IMR-90 (cell line): ENCODE data around the gene NNMT. TPM values are rescaled to one million over a fixed set of nuclear protein-coding genes. Genes with fewer than 3 reads are reported as not detected.
"Not testable (repeated sequence)": the region's sequence is repeated elsewhere in the genome, so short reads cannot be mapped to it uniquely, and the experiment has no call there.

ENCODE experiments used
- ATAC-seq: fragments of 200-7000 bp; cut with Tn5 transposase; 2 replicates; pipeline ENCODE4 v1.9.1; 2020; ENCODE audit warnings: low read depth, mild to moderate bottlenecking, moderate library complexity
- BruUV-seq: library from RNA; stranded (reverse); fragments of 400-500 nt; replicated peaks from 2 replicates; lab custom pipeline; 2021; lab: Mats Ljungman, UMichigan
- CTCF ChIA-PET: fragments of 300-600 bp; formaldehyde crosslinking; extraction: SDS; loops from one replicate; lab custom pipeline; 2021; ENCODE audit warnings: antibody characterized with exemption; lab: Yijun Ruan, JAX
- POLR2A ChIA-PET: fragments of 300-600 bp; sonication (Branson Sonifier 250); formaldehyde crosslinking; loops from one replicate; lab custom pipeline; 2022; ENCODE audit warnings: antibody characterized with exemption; ENCODE audit not compliant: unreplicated experiment; lab: Charles Lee
- DNase-seq: peaks from one replicate; pipeline ENCODE4 v3.0.0; 2013
- H2AFZ ChIP-seq: replicated peaks from 2 replicates; pipeline ENCODE3; 2013; ENCODE audit warnings: low read length, mild to moderate bottlenecking; ENCODE audit not compliant: poor library complexity
- H2AK5ac ChIP-seq: 2 replicates; pipeline ENCODE4 v1.6.1; 2013; ENCODE audit warnings: low read depth, low read length, inconsistent platforms
- H2AK9ac ChIP-seq: replicated peaks from 2 replicates; pipeline ENCODE3; 2013; ENCODE audit warnings: mild to moderate bottlenecking, low read depth, low read length, moderate library complexity; ENCODE audit not compliant: poor library complexity
- H2BK120ac ChIP-seq: 2 replicates; pipeline ENCODE4 v1.6.1; 2013; ENCODE audit warnings: low read depth, low read length, inconsistent platforms
- H2BK15ac ChIP-seq: 3 replicates; pipeline ENCODE4 v1.6.1; 2013; ENCODE audit warnings: low read depth, low read length, inconsistent platforms
- H2BK20ac ChIP-seq: 2 replicates; pipeline ENCODE4 v1.6.1; 2013; ENCODE audit warnings: low read depth, mild to moderate bottlenecking, inconsistent platforms, low read length, moderate library complexity
- H2BK5ac ChIP-seq: 2 replicates; pipeline ENCODE4 v1.6.1; 2013; ENCODE audit warnings: mild to moderate bottlenecking, low read depth, low read length, inconsistent platforms; ENCODE audit not compliant: poor library complexity, severe bottlenecking
- H3K14ac ChIP-seq: replicated peaks from 2 replicates; pipeline ENCODE4 v1.6.1; 2013; ENCODE audit warnings: low read depth, low read length, inconsistent platforms
- H3K18ac ChIP-seq: 2 replicates; pipeline ENCODE4 v1.6.1; 2013; ENCODE audit warnings: low read depth, low read length, control low read depth
- H3K23ac ChIP-seq: 2 replicates; pipeline ENCODE4 v1.6.1; 2013; ENCODE audit warnings: low read depth, low read length, inconsistent platforms
- H3K27ac ChIP-seq: 2 replicates; pipeline ENCODE4 v1.5.1; 2013; ENCODE audit warnings: mild to moderate bottlenecking, control low read depth, low read length; ENCODE audit not compliant: insufficient read depth
- H3K27me3 ChIP-seq: 2 replicates; pipeline ENCODE4 v1.6.1; 2013; ENCODE audit warnings: low read length; ENCODE audit not compliant: control insufficient read depth, insufficient read depth
- H3K36me3 ChIP-seq: 2 replicates; pipeline ENCODE4 v1.6.1; 2013; ENCODE audit warnings: low read length, mixed read lengths; ENCODE audit not compliant: control insufficient read depth, insufficient read depth
- H3K4ac ChIP-seq: 2 replicates; pipeline ENCODE4 v1.6.1; 2013; ENCODE audit warnings: low read depth, low read length, inconsistent platforms
- H3K4me1 ChIP-seq: 2 replicates; pipeline ENCODE4 v1.6.1; 2013; ENCODE audit warnings: low read length, mixed read lengths; ENCODE audit not compliant: control insufficient read depth, insufficient read depth
- H3K4me2 ChIP-seq: 2 replicates; pipeline ENCODE4 v1.6.1; 2013; ENCODE audit warnings: low read depth, mild to moderate bottlenecking, control low read depth, low read length, moderate library complexity
- H3K4me3 ChIP-seq: 2 replicates; pipeline ENCODE4 v1.5.1; 2013; ENCODE audit warnings: low read depth, mild to moderate bottlenecking, control low read depth, low read length, moderate library complexity; ENCODE audit not compliant: insufficient read depth
- H3K56ac ChIP-seq: 2 replicates; pipeline ENCODE4 v1.6.1; 2013; ENCODE audit warnings: low read length, inconsistent platforms; ENCODE audit not compliant: insufficient read depth; ENCODE audit errors: extremely low read depth
- H3K79me1 ChIP-seq, 2 experiments: 2 replicates each; pipeline ENCODE4 v1.6.1; 2013; ENCODE audit warnings: low read length in 2 of 2, inconsistent platforms in 1 of 2, low read depth in 1 of 2
- H3K9ac ChIP-seq: 2 replicates; pipeline ENCODE4 v1.6.1; 2013; ENCODE audit warnings: low read depth, low read length, control low read depth
- H3K9me1 ChIP-seq: 2 replicates; pipeline ENCODE4 v1.6.1; 2013; ENCODE audit warnings: low read length, inconsistent platforms; ENCODE audit not compliant: insufficient read depth
- H3K9me3 ChIP-seq: 2 replicates; pipeline ENCODE4 v1.6.1; 2013; ENCODE audit warnings: low read length; ENCODE audit not compliant: control insufficient read depth, insufficient read depth
- H4K20me1 ChIP-seq: 2 replicates; pipeline ENCODE4 v1.6.1; 2013; ENCODE audit warnings: low read length, inconsistent platforms; ENCODE audit not compliant: insufficient read depth
- H4K5ac ChIP-seq: 2 replicates; pipeline ENCODE4 v1.6.1; 2013; ENCODE audit warnings: mild to moderate bottlenecking, low read depth, low read length, control low read depth
- H4K8ac ChIP-seq, 2 experiments: 2 replicates each; pipeline ENCODE4 v1.6.1; 2013; ENCODE audit warnings: low read depth in 2 of 2, low read length in 2 of 2, control low read depth in 1 of 2, inconsistent platforms in 1 of 2
- H4K91ac ChIP-seq: 2 replicates; pipeline ENCODE4 v1.6.1; 2013; ENCODE audit warnings: low read depth, low read length, inconsistent platforms; ENCODE audit not compliant: insufficient read depth
- MAZ ChIP-seq: IDR thresholded peaks from 2 replicates; pipeline ENCODE4 v1.6.1; 2012; ENCODE audit warnings: low read depth, mild to moderate bottlenecking, low read length, improper control_type of control experiment, moderate library complexity, borderline replicate concordance
- RFX5 ChIP-seq: IDR thresholded peaks from 2 replicates; pipeline ENCODE4 v1.8.0; 2012; ENCODE audit warnings: low read depth, mild to moderate bottlenecking, low read length, moderate library complexity
- SMC3 ChIP-seq: fragments of 150-350 bp; IDR thresholded peaks from 2 replicates; pipeline ENCODE4 v1.6.1; 2016; ENCODE audit warnings: low read depth, mild to moderate bottlenecking, antibody characterized with exemption, low read length, moderate library complexity
- WGBS, 2 experiments: methylation state at CpG; one replicate each; pipeline versions ENCODE4 v1.1.5 to v1.1.7; 2013; ENCODE audit warnings: missing lambda C conversion rate in 2 of 2; ENCODE audit not compliant: insufficient read length in 1 of 2; ENCODE audit errors: extremely low coverage in 2 of 2; 5-methylcytosine and 5-hydroxymethylcytosine counted together
- dilution Hi-C: fragments of 300-500 bp; cut with HindIII; formaldehyde crosslinking; loops from one replicate; pipeline ENCODE4 v1.14.3; 2018; ENCODE audit warnings: low sequenced_read_pairs; ENCODE audit not compliant: unreplicated experiment
- in situ Hi-C: fragments of 300-500 bp; cut with MboI; formaldehyde crosslinking; loops from 3 replicates; pipeline ENCODE4 v1.14.3; 2019; ENCODE audit warnings: low sequenced_read_pairs, inconsistent platforms, mixed read lengths
- intact Hi-C: fragments of 100-400 bp; cut with micrococcal nuclease; formaldehyde crosslinking; loops from 2 replicates; pipeline ENCODE4 v1.10.0; 2022
- polyA plus RNA-seq, 3 experiments: library from polyadenylated mRNA; depleted of rRNA; stranded (reverse); fragments of >200 nt; gene quantifications; 2 replicates each; pipeline ENCODE4 v1.2.3, GENCODE V29; 2012; ENCODE audit warnings: low replicate concordance in 1 of 3
- total RNA-seq: library from RNA; depleted of rRNA; stranded (reverse); fragments of >200 nt; gene quantifications from 2 replicates; pipeline ENCODE4 v1.2.3, GENCODE V29; 2012

NNMT gene
- total and polyA plus RNA-seq, 2 of the 4 experiments (the other 2 are of a cell fraction), result 79.7 to 108 TPM

DNA sequence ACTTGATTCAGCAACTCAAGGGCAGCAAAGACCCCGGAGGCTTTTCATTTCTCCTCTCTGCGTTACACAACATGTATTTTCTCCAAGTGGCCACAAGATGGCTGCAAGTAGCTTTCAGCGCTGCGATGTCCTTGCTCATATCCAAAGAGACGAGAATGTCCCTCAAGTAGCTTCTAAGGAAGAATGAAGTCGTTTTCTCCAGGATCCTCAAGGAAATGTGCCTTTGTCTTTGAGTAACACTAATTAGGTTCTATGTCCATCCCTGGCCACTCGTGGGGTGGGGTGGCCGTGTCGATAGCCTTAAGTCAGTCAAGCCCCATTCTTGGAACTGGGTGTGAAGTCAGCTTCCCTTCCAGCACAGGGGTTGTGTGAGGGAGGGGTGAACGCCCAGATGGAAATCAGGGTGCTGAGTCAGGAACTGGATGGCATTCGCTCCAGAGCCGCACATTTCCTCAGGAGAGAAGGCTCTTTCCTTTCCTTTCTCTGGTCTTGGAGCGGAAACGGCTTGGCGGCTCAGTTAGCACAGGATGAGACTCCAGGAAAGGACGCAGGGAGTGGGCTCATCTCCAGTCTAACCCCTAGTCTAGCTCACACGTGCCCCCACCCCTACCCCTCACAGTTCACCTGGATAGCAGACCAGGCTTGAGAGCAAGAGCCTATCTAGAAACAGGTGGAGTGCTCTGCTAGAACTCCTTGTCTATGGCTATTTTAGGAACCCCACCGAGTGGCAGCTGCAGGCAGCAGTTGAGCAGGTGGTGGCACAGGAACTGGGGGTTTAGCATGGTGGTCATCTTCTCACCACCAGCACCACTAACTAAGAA lies 44.3 kb downstream of the NNMT start (continued):
- no peak for TF ChIP-seq MAZ
- TF ChIP-seq SMC3, result peak; percentile 92
- TF ChIP-seq RFX5, result peak; percentile 56; the same call in 1 of the 2 replicates

DNA sequence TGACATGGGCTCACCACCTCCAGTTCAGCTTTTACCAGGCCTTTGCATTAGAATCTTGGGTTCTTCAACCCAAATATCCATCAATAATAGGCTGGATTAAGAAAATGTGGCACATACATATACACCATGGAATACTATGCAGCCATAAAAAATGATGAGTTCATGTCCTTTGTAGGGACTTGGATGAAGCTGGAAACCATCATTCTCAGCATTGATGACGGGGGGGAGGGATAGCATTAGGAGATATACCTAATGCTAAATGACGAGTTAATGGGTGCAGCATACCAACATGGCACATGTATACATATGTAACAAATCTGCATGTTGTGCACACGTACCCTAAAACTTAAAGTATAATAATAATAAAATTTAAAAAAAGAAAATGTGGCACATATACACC lies 45.5 kb downstream of the NNMT start:
- BruUV-seq, dilution Hi-C loops: not testable (repeated sequence)

More for the DNA sequence above, 45.5 kb downstream of the NNMT start:
- H2BK15ac ChIP-seq, H3K4ac ChIP-seq, H3K9me3 ChIP-seq, H3K14ac ChIP-seq, H2BK20ac ChIP-seq, DNase-seq, H4K91ac ChIP-seq, H3K27me3 ChIP-seq, H2AFZ ChIP-seq, H3K9ac ChIP-seq, H3K36me3 ChIP-seq, H2BK120ac ChIP-seq, H2BK5ac ChIP-seq, H3K4me3 ChIP-seq, H3K4me1 ChIP-seq, ATAC-seq, H3K9me1 ChIP-seq, H2AK5ac ChIP-seq, H3K23ac ChIP-seq, H3K56ac ChIP-seq, H3K4me2 ChIP-seq, H3K18ac ChIP-seq, H2AK9ac ChIP-seq, H3K27ac ChIP-seq, POLR2A ChIA-PET, H3K79me1 ChIP-seq, H4K8ac ChIP-seq, H4K5ac ChIP-seq, H4K20me1 ChIP-seq: not testable (repeated sequence)
- in situ Hi-C loops, result loop anchor here (5.0 to 25.0 kb wide), 3 partner anchors 243 to 1946 kb away; no protein-coding TSS in a partner anchor
- CTCF ChIA-PET, result interaction anchor here (0.6 kb wide), 1 partner anchor 63 kb away, joined by 3 read pairs; no protein-coding TSS in a partner anchor
- whole genome bisulfite sequencing, 2 experiments, result no CpG with 5 or more reads among the region's 3 CpGs
- intact Hi-C loops, result loop anchor here (2.0 kb wide), 1 partner anchor 245 kb away; no protein-coding TSS in a partner anchor
